Bone marrow (tissue), 2 donors: ENCODE data around the gene ULK4.

Source experiments
- DNase-seq, 2 donors: peaks; one replicate each; lab custom pipeline; 2025; lab: John Stamatoyannopoulos, UW

Gene ULK4

DNA sequence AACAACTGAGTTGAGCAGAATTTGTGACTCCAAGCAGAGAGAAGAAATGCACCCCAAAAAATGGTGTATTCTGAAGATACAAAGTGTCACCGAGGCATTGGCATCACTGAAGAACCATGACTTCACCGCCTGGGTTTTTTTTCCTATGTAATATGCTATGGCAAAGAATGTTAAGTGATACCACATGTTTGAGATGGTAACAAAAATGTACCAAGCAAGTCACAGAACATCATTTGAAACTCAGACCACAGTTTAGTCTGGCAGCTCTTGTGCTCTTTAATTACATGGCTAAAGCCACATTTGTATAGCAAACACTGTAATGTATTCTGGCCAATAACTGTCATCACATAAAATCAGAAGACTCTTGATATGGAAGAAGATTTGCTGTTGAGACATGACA, 323.5 kb downstream of the ULK4 start:
- no peak for DNase-seq

DNA sequence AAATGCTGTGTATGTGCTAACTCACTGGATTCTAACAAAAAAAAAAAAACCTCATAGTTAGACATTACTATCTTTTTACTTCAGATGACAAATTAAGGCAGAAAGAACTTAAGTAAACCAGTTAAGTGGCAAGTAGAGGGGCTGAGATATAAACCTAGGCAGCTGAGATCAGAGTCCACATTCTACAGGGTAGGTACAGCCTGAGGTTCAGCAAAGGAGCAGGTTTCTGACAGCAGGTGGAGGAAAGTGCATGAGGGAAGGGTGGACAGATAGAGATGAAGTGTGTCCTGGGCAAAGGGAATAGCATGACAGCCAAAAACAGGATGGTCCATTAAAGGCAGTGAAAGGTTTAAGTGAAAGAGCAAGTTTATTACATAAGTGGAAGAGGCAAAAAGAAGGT, 329.2 kb downstream of the ULK4 start:
- DNase-seq = no peak

DNA sequence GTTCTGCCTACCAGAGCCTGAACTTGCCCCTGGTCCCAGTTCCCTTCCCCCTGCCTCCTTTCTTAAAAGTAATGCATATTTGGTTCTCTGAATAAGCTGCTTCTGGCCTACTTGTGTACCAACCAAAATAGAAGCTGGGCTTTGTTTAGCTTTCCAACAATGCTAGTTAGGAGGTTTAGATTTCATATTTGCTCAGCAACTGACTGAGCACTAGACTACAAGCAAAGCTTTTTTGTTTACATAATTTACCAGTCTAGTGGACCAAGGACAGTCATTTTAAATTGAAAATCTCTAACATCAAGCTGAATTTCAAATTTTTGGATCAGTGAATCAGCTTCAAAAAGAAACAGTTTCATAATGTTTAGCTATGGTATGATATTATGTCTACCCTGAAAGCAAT, 331.2 kb downstream of the ULK4 start:
- DNase-seq = no peak

DNA sequence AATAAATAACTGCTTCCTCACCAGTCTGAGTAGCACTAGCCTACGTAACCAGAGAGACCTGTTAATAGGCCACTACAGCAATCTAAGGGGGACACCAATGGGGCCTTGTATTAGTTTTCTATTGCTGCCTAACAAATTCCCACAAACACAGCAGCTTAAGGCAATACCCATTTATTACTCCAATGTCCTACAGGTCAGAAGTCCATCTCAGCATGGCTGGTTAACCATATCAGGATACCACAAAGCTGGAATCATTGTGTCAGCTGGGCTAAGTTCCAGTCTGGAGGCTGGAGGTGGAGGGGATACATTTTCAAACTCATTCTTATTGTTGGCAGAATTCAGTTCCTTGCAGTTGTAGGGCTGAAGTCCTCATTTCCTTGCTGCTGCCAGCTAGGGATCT, 331.9 kb downstream of the ULK4 start:
- no peak for DNase-seq

- no peak for DNase-seq
These were observed 332.8 kb downstream of the ULK4 start for GRCh38 chr3:41629072-41629471.

DNA sequence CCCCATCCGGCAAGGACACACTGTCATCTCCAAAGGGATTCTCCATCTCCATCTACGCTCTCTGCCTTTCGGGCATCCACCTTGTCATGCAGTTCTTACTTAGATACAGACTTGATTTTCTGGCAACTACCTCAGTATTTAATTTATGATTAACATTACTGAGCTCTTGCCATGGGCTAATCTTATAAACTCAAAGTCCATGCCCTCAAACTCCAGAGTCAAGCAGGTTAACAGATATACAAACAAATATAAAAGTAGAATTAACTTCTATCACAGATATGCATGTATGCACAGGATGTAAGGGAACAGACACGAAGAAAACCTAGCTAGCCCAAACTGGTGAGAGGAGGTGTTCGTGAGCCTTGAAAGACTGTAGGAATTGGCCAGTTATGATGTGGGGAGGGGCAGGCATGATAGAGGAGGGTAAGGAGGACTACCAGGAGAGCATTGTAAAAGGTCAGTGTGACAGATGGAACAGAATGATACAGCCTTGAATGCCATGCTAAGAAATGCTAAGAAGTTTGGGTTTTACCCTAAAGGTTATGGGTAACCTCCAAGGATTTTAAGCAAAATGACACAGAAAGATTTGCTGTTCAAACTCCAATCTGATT, 334.3 kb downstream of the ULK4 start:
- no peak for DNase-seq

- DNase-seq = no peak
These were observed 349.1 kb downstream of the ULK4 start for GRCh38 chr3:41612853-41613252.

GRCh38 chr3:41611008-41611407, 350.9 kb downstream of the ULK4 start:
- no peak for DNase-seq

DNA sequence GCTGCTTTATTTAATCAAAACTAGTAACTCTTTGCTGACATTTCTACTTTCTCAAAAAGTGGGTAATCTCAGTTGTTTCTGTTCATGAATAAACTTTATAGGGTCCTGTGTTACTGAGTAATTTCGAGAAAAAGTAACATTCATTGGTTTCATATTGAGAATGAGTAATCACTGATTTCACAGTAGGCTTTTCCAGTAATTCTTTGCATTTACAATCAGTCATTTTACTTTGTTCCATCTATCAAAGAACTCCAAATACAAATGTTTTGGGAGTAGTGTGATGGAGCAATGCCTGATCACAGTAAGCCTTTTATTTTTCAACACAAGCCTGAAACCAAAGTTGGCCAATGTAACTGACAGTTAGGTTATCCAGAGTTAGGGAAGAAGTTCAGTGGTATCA, 353.6 kb downstream of the ULK4 start:
- DNase-seq = no peak

GRCh38 chr3:41603807-41604206, 358.1 kb downstream of the ULK4 start:
- no peak for DNase-seq

GRCh38 chr3:41602121-41602520, 359.8 kb downstream of the ULK4 start:
- DNase-seq = no peak

- DNase-seq = no peak
These were observed 360.4 kb downstream of the ULK4 start for GRCh38 chr3:41601404-41601987.

GRCh38 chr3:41600616-41601015, 361.3 kb downstream of the ULK4 start:
- DNase-seq = no peak

- DNase-seq = no peak
These were observed 362.8 kb downstream of the ULK4 start for GRCh38 chr3:41599127-41599484.

- no peak for DNase-seq
These were observed 363.3 kb downstream of the ULK4 start for GRCh38 chr3:41598402-41599126.

DNA sequence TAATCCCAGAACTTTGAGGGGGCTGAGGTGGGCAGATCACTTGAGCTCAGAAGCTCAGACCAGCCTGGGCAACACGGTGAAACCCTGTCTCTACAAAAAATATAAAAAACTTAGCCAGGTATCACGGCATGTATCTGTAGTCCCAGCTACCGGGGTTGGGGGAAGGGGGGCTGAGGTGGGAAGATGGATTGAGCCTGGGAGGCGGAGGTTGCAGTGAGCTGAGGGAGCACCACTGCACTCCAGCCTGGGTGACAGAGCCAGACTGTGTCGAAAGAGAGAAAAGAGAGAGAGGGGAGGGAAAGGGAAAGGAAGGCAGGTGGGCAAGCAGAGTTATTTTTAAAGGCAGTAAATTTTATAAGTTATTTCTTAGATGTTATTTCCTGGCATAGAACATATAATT, 368.1 kb downstream of the ULK4 start:
- no peak for DNase-seq

DNA sequence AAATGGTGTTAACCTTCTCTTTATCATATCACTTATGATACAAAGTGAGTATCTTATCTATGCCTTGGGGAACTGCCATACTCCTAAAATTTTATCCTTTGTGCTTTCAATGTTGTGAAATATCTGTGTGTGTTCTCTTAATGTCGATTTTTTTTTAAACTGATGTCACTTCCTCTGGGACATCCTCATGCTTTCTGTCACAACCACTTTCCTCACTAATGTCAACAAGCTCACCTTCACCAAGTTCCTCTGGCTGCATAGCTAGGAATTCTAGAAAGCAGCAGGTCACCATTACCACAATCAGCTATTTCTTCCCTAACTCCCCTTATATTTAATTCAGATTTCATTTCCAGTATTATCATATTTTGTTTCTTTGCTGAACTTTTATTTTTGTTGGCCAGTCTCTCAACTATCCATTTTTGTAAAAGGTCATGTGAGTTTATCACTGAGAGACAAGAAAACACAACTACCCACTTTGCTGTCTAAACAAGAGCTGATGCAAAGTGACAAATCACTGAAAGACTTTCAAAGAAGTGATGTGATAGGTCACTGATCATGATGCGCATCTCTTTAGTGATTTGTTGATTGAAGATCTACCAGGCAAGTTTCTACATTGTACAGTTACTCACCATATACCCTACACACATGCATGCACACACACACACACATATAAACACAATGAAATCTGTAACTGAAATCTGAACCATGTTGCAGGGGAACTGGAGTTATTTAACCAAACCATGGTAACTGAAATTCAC, 369.0 kb downstream of the ULK4 start:
- no peak for DNase-seq

DNA sequence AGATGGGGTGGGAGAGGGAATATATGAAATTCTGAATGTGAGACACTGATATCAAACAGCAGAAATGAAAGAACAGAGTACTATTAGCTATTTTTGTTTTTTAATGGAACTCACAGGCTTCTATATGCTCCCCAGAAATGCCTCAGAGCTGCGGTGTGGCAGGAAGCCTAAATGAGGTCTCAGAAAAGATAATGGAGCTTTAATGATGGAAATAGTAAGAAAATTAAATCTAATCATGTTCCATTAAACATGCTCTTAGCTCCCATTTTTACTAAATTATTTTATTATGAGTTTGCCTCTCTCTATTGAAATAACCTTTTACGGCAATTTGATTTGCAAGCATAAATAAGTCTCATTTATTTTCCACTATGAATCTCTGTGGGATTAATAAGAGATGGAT, 378.9 kb downstream of the ULK4 start:
- DNase-seq = no peak

- no peak for DNase-seq
These were observed 380.2 kb downstream of the ULK4 start for GRCh38 chr3:41581700-41582099.

DNA sequence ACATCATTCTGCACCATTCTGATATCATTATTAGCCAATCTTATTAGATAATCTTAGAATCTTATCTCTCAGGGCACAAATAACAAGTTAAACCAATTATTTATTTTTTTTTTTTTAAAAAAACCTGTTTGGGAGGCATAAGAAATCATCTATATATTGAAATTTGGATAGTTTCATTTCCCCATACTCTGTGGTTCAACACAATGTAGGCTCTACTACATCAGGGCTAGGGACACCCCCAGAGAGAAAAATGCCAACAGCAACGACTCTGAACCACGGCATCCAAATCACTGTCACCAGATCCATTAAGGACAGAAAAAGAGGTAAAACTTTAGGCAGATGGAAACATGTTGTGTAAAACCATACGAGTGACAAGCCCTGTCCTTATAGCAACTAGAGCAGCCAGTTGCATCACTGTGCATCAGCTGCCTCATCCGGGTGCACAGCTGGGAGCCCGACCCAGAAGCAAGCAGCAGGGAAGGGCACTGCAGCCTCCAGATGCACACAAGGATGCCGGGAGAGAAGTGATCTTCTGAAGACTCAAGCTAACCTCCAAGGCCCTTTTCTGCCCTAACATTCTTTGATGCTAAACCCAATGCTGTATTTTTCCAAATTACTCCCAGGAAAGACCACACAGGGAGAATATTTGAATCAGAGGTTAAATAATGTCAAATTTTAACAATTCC, 381.5 kb downstream of the ULK4 start:
- no peak for DNase-seq

GRCh38 chr3:41579861-41580260, 382.0 kb downstream of the ULK4 start:
- DNase-seq = no peak

DNA sequence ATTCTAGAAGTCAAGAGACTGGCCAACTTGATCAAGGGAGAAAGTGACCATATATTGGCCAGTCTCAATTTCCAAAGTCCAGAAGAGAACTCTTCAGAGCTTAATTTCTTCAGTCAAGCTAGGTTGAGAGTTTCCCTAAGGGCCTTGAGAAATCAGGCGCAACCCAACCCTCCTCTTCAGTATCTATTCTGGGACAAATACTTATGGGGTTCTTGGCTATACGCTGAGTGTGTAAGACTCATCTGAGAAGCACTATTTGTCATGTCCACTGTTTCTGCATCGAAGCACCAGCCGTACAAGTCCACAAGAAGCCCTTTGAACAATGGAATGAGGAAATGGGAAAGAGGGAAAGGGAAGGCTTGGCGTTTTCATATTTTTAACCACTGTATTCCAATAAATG, 383.1 kb downstream of the ULK4 start:
- no peak for DNase-seq
